GM19467 (cell line): Measurements from ENCODE around the gene EFCAB14.
"Not testable (repeated sequence)": the region's sequence is repeated elsewhere in the genome, so short reads cannot be mapped to it uniquely, and the experiment has no call there.

Source experiments
- ATAC-seq: cut with Tn5 transposase; IDR thresholded peaks from one replicate; pipeline ENCODE4 v1.9.1; 2021; ENCODE audit warnings: mild to moderate bottlenecking, moderate library complexity; ENCODE audit not compliant: unreplicated experiment

Gene EFCAB14, protein sequence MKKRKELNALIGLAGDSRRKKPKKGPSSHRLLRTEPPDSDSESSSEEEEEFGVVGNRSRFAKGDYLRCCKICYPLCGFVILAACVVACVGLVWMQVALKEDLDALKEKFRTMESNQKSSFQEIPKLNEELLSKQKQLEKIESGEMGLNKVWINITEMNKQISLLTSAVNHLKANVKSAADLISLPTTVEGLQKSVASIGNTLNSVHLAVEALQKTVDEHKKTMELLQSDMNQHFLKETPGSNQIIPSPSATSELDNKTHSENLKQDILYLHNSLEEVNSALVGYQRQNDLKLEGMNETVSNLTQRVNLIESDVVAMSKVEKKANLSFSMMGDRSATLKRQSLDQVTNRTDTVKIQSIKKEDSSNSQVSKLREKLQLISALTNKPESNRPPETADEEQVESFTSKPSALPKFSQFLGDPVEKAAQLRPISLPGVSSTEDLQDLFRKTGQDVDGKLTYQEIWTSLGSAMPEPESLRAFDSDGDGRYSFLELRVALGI

GRCh38 chr1:46718727-46719622 is at the start of gene EFCAB14:
EFCAB14 (minus strand) TSS chr1:46719114; CDS start chr1:46718087, 1,027 bp downstream.
- peak; percentile 95 for ATAC-seq

GRCh38 chr1:46768445-46768844 is 49.5 kb upstream of the EFCAB14 start:
- no peak for ATAC-seq

- ATAC-seq = no peak
Observed at GRCh38 chr1:46767649-46768282, 48.9 kb upstream of the EFCAB14 start.

DNA sequence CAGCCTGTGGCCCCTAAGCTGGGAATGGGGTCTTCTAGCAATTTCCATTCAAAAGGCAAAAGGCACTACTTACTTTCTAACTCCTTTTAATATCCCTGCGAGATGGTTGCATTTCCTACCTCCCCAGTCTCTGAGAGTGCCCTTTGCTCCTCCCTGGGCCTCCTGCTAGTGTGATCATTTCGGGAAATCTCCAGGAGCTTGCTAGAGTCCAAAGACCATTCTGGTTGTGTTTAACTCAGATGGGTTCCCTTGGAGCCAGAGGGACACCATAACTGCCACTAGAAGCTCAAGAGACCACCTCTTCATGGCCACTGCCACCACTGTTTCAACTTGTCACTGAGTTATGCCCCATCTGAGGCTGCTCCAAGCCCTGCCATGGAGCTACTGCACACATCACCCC is 45.5 kb upstream of the EFCAB14 start:
- ATAC-seq = no peak

GRCh38 chr1:46761740-46762139 is 42.8 kb upstream of the EFCAB14 start:
- ATAC-seq = no peak

DNA sequence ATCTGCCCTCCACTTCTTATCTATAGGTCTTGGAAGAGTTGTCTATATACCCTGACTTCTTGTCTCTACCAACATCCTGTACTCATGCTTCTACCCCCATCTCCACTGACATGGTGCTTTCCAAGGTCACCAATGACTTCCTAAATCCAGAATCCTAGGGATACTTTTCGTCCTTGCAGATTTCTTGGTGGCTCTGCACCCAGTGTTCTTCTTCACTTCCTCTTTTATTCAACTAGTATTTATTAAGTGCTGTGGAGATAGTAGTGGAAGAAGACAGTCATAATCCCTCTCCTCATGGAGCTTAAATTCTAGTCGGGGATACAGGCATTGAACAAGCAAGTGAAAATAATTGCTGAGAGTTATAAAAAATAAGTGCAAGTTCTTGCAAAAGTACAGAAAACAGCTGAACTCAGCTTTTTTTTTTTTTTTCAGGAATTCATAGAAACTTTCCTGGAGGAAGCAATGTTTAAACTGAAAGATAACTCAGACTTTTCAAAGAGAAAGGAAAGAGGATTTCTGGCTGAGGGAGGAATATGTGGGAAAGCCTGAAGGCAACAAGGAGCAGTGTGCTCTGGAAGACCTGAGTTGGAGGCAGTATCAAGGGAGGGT is 41.7 kb upstream of the EFCAB14 start:
- no peak for ATAC-seq

DNA sequence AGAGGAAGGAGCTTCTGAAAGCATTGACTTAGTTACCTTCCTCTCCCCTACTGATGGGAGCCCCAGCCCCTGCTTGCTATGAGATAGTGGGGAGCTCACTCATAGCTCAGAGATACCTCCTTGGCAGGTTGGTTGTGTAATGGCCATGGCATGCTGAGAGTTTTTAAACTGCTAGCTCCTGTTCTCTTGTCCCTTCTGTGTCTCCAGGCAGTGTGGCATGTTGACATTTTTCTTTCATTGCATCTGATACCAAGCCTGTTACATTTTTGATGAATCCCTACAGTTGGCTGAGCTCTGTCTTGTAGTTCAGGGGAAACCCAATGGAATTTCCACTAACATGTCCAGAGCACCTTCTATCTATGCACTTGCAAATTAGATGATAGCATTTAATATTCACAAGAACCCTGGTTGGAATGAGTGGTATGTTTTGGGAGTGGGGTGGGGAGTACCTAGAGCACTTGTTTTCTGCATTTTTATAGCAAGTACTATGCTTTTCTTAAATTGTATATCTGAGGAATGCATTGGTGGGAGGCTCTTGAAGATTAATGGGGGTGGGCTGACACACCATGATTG is 39.1 kb upstream of the EFCAB14 start:
- no peak for ATAC-seq

GRCh38 chr1:46757247-46757955 is 38.5 kb upstream of the EFCAB14 start:
- ATAC-seq = no peak

GRCh38 chr1:46755121-46755520 is 36.2 kb upstream of the EFCAB14 start:
- no peak for ATAC-seq

GRCh38 chr1:46754707-46755106 is 35.8 kb upstream of the EFCAB14 start:
- ATAC-seq = not testable (repeated sequence)

- no peak for ATAC-seq
Observed at GRCh38 chr1:46753985-46754384, 35.1 kb upstream of the EFCAB14 start.

- ATAC-seq = no peak
Observed at GRCh38 chr1:46749921-46750404, 31.0 kb upstream of the EFCAB14 start.

DNA sequence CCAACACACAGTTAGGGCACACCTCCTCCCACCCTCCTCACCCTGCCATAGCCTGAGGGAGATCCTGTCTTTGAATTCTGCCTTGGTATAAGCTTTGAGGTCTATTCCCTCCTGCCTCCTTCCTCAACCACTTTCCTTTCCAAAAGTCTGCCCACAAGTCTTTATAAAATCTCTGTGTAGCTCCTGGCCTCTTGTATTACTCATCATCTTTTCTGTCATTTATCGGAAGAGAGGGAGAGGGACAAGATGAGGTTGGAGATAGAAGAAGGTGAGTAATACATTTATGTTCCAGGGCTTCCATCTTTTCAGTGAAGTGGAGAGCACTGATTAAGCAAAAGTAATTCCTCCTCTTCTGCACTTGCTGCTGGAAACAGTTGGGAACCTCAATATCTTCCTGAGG is 30.5 kb upstream of the EFCAB14 start:
- no peak for ATAC-seq

- no peak for ATAC-seq
Observed at GRCh38 chr1:46747683-46748288, 28.9 kb upstream of the EFCAB14 start.

- ATAC-seq = no peak
Observed at GRCh38 chr1:46742069-46742468, 23.2 kb upstream of the EFCAB14 start.

DNA sequence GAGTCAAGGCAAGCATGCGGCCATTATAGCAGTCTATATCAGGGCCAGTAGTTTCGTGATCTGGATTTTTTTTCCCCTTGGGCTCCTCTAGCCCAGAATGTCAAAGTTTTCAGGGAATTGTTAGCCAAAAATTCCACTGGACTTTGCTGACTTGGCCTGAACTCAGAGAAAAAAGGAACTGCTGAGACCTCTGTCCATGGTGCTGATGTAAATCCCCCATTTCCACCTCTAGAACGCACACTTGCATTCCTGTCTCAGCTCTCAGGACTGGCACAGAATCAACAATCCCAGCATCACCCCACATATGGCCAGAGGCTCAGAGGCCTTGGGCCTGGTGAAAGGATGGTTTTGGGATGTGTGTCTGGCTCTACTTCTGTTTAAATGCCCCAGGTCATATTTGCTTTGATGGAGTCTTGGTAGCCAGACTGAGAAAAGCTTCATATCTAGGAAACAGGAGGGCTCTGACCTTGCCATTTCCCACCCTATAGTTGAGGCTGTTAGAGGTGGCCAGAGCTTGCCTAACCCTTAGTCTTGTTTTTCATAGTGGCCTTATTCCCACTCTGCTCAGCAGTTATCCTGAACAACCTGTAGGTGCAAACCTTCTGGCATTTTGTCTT is 16.9 kb upstream of the EFCAB14 start:
- no peak for ATAC-seq

GRCh38 chr1:46728327-46728873 is 9.5 kb upstream of the EFCAB14 start:
- not testable (repeated sequence) for ATAC-seq

GRCh38 chr1:46725736-46726108 is 6.8 kb upstream of the EFCAB14 start:
- ATAC-seq = no peak
